GM12878 (cell line): ENCODE results near the gene RAD21L1. TPM values are rescaled to one million over a fixed set of nuclear protein-coding genes. Genes with fewer than 3 reads are reported as not detected.

Experiments
- ATAC-seq: fragments of 200-7000 bp; cut with Tn5 transposase; 3 replicates; pipeline ENCODE4 v1.9.1; 2020; ENCODE audit warnings: mild to moderate bottlenecking, moderate library complexity
- BruUV-seq: library from RNA; stranded (reverse); fragments of 400-500 nt; replicated peaks from 2 replicates; lab custom pipeline; 2021; lab: Mats Ljungman, UMichigan
- CTCF ChIA-PET: fragments of 300-600 bp; sonication (Branson Sonifier 250); formaldehyde crosslinking; extraction: SDS; loops from one replicate; lab custom pipeline; 2021; ENCODE audit warnings: inconsistent platforms; lab: Yijun Ruan, JAX
- POLR2A ChIA-PET: fragments of 350-600 bp; formaldehyde crosslinking; extraction: SDS; loops from one replicate; lab custom pipeline; 2021; ENCODE audit warnings: inconsistent platforms; lab: Charles Lee
- RAD21 ChIA-PET: fragments of 300-600 bp; sonication (Branson Sonifier 250); formaldehyde crosslinking; loops from one replicate; lab custom pipeline; 2023; ENCODE audit warnings: antibody characterized with exemption; ENCODE audit not compliant: unreplicated experiment; lab: Charles Lee
- SMC1A ChIA-PET: fragments of 300-600 bp; sonication (Branson Sonifier 250); formaldehyde crosslinking; loops from one replicate; lab custom pipeline; 2023; ENCODE audit not compliant: unreplicated experiment, uncharacterized antibody; lab: Charles Lee
- DNase-seq: peaks from one replicate; pipeline ENCODE4 v3.0.0-alpha.2; 2011; ENCODE audit warnings: low read depth, low spot score
- FAIRE-seq: peaks from 3 replicates; lab custom pipeline; 2011; peaks lifted over from hg19 to GRCh38; lab: Jason Lieb, UNC
- H2AFZ ChIP-seq: 2 replicates; pipeline ENCODE4 v1.6.0; 2011; ENCODE audit warnings: low read depth, low read length, control low read depth; ENCODE audit not compliant: control insufficient read depth
- H3K27ac ChIP-seq: 2 replicates; pipeline ENCODE4 v1.5.1; 2011; ENCODE audit warnings: control low read depth; ENCODE audit not compliant: control insufficient read depth, insufficient read depth
- H3K27me3 ChIP-seq, 2 experiments: replicated peaks in 1 of 2; 2 replicates each; pipeline versions ENCODE4 v1.6.0 to v1.6.1; 2011; ENCODE audit warnings: low read length in 1 of 2; ENCODE audit not compliant: control insufficient read depth in 2 of 2, insufficient read depth in 2 of 2
- H3K36me3 ChIP-seq, 2 experiments: 2 replicates each; pipeline ENCODE4 v1.5.1; 2011; ENCODE audit warnings: low read length in 1 of 2; ENCODE audit not compliant: control insufficient read depth in 2 of 2, insufficient read depth in 2 of 2
- H3K4me1 ChIP-seq: 2 replicates; pipeline ENCODE4 v1.6.1; 2011; ENCODE audit warnings: mild to moderate bottlenecking, low read length, moderate library complexity, mixed read lengths; ENCODE audit not compliant: control insufficient read depth, insufficient read depth
- H3K4me2 ChIP-seq: 2 replicates; pipeline ENCODE4 v1.6.0; 2011; ENCODE audit warnings: control low read depth; ENCODE audit not compliant: control insufficient read depth, insufficient read depth
- H3K4me3 ChIP-seq: fragments of 200-600 bp; sonication (generic); 2 replicates; pipeline ENCODE4 v1.5.1; 2016
- H3K79me2 ChIP-seq: 2 replicates; pipeline ENCODE4 v1.6.0; 2011; ENCODE audit warnings: low read length; ENCODE audit not compliant: control insufficient read depth, insufficient read depth
- H3K9ac ChIP-seq: 2 replicates; pipeline ENCODE4 v1.8.0; 2011; ENCODE audit warnings: low read length, control low read depth, mixed read lengths; ENCODE audit not compliant: control insufficient read depth, insufficient read depth
- H3K9me3 ChIP-seq: replicated peaks from 3 replicates; pipeline ENCODE4 v1.5.1; 2011; ENCODE audit warnings: mild to moderate bottlenecking, low read length; ENCODE audit not compliant: control insufficient read depth, insufficient read depth
- H4K20me1 ChIP-seq: 2 replicates; pipeline ENCODE4 v1.6.0; 2011; ENCODE audit not compliant: control insufficient read depth, insufficient read depth
- ATF3 ChIP-seq: IDR thresholded peaks from 2 replicates; pipeline ENCODE4 v1.6.1; 2011; ENCODE audit warnings: low read depth, mild to moderate bottlenecking, low read length, moderate library complexity, borderline replicate concordance; ENCODE audit errors: extremely low read depth
- CHD2 ChIP-seq: IDR thresholded peaks from 2 replicates; pipeline ENCODE4 v1.6.1; 2011; ENCODE audit warnings: low read depth, low read length, improper control_type of control experiment, borderline replicate concordance
- CREM ChIP-seq: IDR thresholded peaks from 2 replicates; pipeline ENCODE4 v1.6.1; 2014; ENCODE audit warnings: antibody characterized with exemption, low read depth
- EP300 ChIP-seq, 2 experiments: fragments of 150-350 bp in 1 of 2; IDR thresholded peaks; 2 replicates each; pipeline ENCODE4 v1.6.1; 2011 to 2012; ENCODE audit warnings: low read depth in 2 of 2, low read length in 2 of 2, borderline replicate concordance in 1 of 2, improper control_type of control experiment in 1 of 2, inconsistent platforms in 1 of 2; ENCODE audit not compliant: control insufficient read depth in 1 of 2
- GATAD2B ChIP-seq: fragments of 450-650 bp; conservative IDR thresholded peaks from 2 replicates; pipeline ENCODE4 v1.6.1; 2017; ENCODE audit warnings: low read depth, mild to moderate bottlenecking, moderate library complexity
- IKZF2 ChIP-seq, 2 experiments: fragments of 450-650 bp; IDR thresholded peaks; 2 replicates each; pipeline ENCODE4 v1.6.1; 2017; ENCODE audit warnings: mild to moderate bottlenecking in 2 of 2, moderate library complexity in 2 of 2
- NR2C2 ChIP-seq: IDR thresholded peaks from 2 replicates; pipeline ENCODE4 v1.6.1; 2011; ENCODE audit warnings: borderline replicate concordance, low read depth; ENCODE audit not compliant: control insufficient read depth, insufficient read length
- PBX3 ChIP-seq: IDR thresholded peaks from 2 replicates; pipeline ENCODE4 v1.6.1; 2011; ENCODE audit warnings: mild to moderate bottlenecking, low read depth, low read length, moderate library complexity; ENCODE audit not compliant: insufficient replicate concordance
- RFX5 ChIP-seq: IDR thresholded peaks from 2 replicates; pipeline ENCODE4 v1.6.1; 2011; ENCODE audit warnings: low read depth, low read length, improper control_type of control experiment
- RUNX3 ChIP-seq: IDR thresholded peaks from 2 replicates; pipeline ENCODE4 v1.6.1; 2012; ENCODE audit warnings: low read length, inconsistent platforms
- SKIL ChIP-seq: fragments of 450-650 bp; IDR thresholded peaks from 2 replicates; pipeline ENCODE4 v1.6.1; 2017; ENCODE audit warnings: mild to moderate bottlenecking, low read depth, inconsistent platforms; ENCODE audit not compliant: poor library complexity, severe bottlenecking
- SP1 ChIP-seq: IDR thresholded peaks from one replicate; pipeline ENCODE4 v1.6.1; 2011; ENCODE audit warnings: low read depth, low read length
- STAT3 ChIP-seq: IDR thresholded peaks from 2 replicates; pipeline ENCODE4 v1.6.1; 2011; ENCODE audit warnings: low read depth, low read length, improper control_type of control experiment
- ZNF207 ChIP-seq: fragments of 450-650 bp; IDR thresholded peaks from 2 replicates; pipeline ENCODE4 v1.6.1; 2014; ENCODE audit warnings: antibody characterized with exemption, mild to moderate bottlenecking, borderline replicate concordance
- WGBS: methylation state at CpG from one replicate; pipeline ENCODE4 v1.1.6; 2016; ENCODE audit warnings: low lambda C conversion rate; ENCODE audit not compliant: insufficient replicate concordance, insufficient coverage; ENCODE audit errors: missing lambda C conversion rate; 5-methylcytosine and 5-hydroxymethylcytosine counted together
- in situ Hi-C: fragments of 300-500 bp; cut with MboI; formaldehyde crosslinking; loops from 9 replicates; pipeline ENCODE4 v1.14.3; 2018; ENCODE audit warnings: mixed read lengths
- intact Hi-C: fragments of 100-400 bp; cut with micrococcal nuclease; formaldehyde crosslinking; loops from one replicate; pipeline ENCODE4 v1.14.2; 2022; ENCODE audit not compliant: unreplicated experiment
- polyA plus RNA-seq, 11 experiments: library from polyadenylated mRNA; depleted of rRNA in 4 of 11; unstranded in 6 of 11; stranded (reverse) in 5 of 11; fragments of >200 nt; fragmentation: Nextera tagmentation in 4 of 11; fragmentation: Illumina TruSeq in 1 of 11; extraction: Ambion mirVana in 4 of 11; extraction: Trizol in 1 of 11; gene quantifications; 1 replicate in 1 of 11; 2 replicates in 10 of 11; pipeline versions ENCODE4 v1.2.1 to v1.2.3, GENCODE V29; 2011 to 2016; ENCODE audit warnings: inconsistent platforms in 2 of 11, missing spikeins in 2 of 11, low read depth in 1 of 11
- total RNA-seq, 4 experiments: library from RNA; depleted of rRNA in 3 of 4; stranded (reverse); fragments of >200 nt in 3 of 4; fragmentation: Illumina TruSeq in 1 of 4; extraction: Trizol in 1 of 4; gene quantifications; 2 replicates each; pipeline versions ENCODE4 v1.2.1 to v1.2.3, GENCODE V29; 2013 to 2021

The RAD21L1 gene
- total and polyA plus RNA-seq, 10 of the 15 experiments (the other 5 are each of a cell fraction or from before 2014, with no cell fraction given): not detected

DNA sequence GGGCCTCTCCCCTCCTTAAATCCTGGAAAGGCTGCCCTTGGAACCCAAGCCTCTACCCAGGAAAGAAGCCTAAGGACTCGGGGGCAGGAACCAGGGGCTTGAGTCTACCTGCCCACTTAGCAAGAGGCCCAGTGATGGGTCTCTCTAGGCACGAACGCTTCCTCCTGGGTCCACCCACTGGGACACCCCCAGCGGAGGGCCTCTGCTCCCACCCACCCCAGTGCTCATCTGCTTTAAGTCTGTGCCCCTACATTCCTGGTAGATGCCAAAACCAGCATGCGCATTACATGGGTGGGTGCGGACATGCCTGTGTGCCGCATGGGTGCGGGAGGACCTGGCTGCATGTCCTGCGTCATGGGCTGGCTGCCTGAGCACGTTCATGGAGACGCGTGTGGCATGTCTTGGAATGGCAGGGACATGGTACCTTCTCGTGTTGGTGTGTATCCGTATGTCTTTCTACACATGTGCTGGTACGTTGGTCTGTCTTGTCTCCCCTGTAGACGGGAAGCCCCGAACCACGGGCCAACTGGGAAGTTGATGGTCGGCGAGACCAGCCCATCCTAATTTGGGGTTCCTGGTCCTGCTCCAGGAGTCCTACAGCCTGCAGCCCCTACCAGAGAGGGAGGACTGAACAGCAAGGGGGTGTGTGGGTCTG lies 69.6 kb downstream of the RAD21L1 start:
- no peaks in the 10 kb centered on the region for H3K36me3 ChIP-seq
- ChIA-PET POLR2A (no interaction called here), RAD21 (no interaction called here)
- no peaks in the 10 kb centered on the region for H3K4me1 ChIP-seq
- H3K27me3 ChIP-seq: peaks cover 0 to 2% of the 10 kb centered on the region in 2 experiments; a peak in 3 of 4 replicates
- ATAC-seq: no peak
- H3K27ac ChIP-seq: no peak overlapping the region
- intact Hi-C loops: no loop called here
- no peak overlapping the region for H3K9ac ChIP-seq
- no peak for TF ChIP-seq NR2C2
- TF ChIP-seq RUNX3: no peak
- TF ChIP-seq, all 136 proteins: peak for 0
- DNase-seq (no peak), FAIRE-seq (no peak)
- CTCF ChIA-PET: no interaction called here
- no peak overlapping the region for H2AFZ ChIP-seq
- no peaks in the 10 kb centered on the region for H3K79me2 ChIP-seq
- no peaks in the 10 kb centered on the region for H3K9me3 ChIP-seq
- WGBS: 57% methylated on average over 20 of the region's 20 CpGs
- BruUV-seq: no TSS peak
- H3K4me3 ChIP-seq: no peak overlapping the region
- H4K20me1 ChIP-seq: no peaks in the 10 kb centered on the region
- in situ Hi-C loops: no loop called here
- H3K4me2 ChIP-seq: no peak overlapping the region
- SMC1A ChIA-PET: no interaction called here

DNA sequence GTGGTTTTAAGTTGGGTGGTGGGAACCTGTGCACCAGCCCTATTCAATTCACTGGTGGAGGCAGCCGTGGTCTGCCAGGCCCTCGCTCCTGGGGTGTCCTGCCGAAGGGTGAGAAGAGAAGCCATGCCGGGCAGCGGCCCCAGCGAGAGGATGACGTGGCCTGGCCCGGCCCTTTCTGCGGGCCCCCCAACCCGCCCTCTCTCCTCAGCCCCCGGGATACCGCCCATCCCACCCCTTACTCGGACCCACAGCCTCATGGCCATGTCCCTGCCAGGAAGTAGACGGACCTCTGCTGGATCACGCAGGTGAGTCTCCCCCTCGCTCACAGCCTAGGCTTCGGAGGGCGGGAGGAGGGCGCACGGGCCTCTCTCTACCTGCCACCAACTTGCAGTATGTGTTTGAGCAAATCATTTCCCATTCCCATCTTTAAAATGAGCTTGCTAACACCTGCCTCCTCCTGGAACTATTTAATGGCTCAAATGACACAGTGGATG lies 70.3 kb downstream of the RAD21L1 start:
- no peak overlapping the region for H3K27ac ChIP-seq
- DNase-seq: no peak
- intact Hi-C loops (no loop called here), in situ Hi-C loops (no loop called here)
- BruUV-seq: no TSS peak
- no peak for FAIRE-seq
- H4K20me1 ChIP-seq: no peaks in the 10 kb centered on the region
- ATAC-seq: no peak
- CTCF ChIA-PET: no interaction called here
- POLR2A ChIA-PET: no interaction called here
- no peaks in the 10 kb centered on the region for H3K79me2 ChIP-seq
- SMC1A ChIA-PET: no interaction called here
- no peaks in the 10 kb centered on the region for H3K36me3 ChIP-seq
- no peaks in the 10 kb centered on the region for H3K9me3 ChIP-seq
- RAD21 ChIA-PET: no interaction called here
- no peak overlapping the region for H2AFZ ChIP-seq
- H3K27me3 ChIP-seq: peaks cover 0 to 2% of the 10 kb centered on the region in 2 experiments; a peak in 3 of 4 replicates
- H3K4me2 ChIP-seq: no peak overlapping the region
- H3K9ac ChIP-seq: no peak overlapping the region
- no peak overlapping the region for H3K4me3 ChIP-seq
- WGBS: 52% methylated on average over 14 of the region's 20 CpGs
- H3K4me1 ChIP-seq: no peaks in the 10 kb centered on the region
- TF ChIP-seq ZNF207 (no peak), RFX5 (no peak), SP1 (no peak), PBX3 (no peak), CHD2 (no peak), ATF3 (no peak), SKIL (no peak), EP300 (IDR thresholded peaks at IDR 0.05; ENCODE audit: borderline replicate concordance in 1 of 2, control insufficient read depth in 1 of 2, low read depth in 2 of 2, low read length in 2 of 2) (no peak), GATAD2B (no peak), STAT3 (no peak), IKZF2 (IDR thresholded peaks at IDR 0.05) (no peak), CREM (no peak)
